RPMI7951 (cell line): ENCODE measurements around the gene TBC1D8. TPM values are rescaled to one million over a fixed set of nuclear protein-coding genes. Genes with fewer than 3 reads are reported as not detected.
A peak's percentile ranks its signal among the peaks of the same experiment; 100 is the strongest.

Source experiments
- DNase-seq: peaks from one replicate; pipeline ENCODE4 v3.0.0-alpha.2; 2012; ENCODE audit warnings: low read depth
- total RNA-seq: library from RNA; depleted of rRNA; stranded (reverse); fragments of >200 nt; shearing (Covaris generic); gene quantifications from 2 replicates; pipeline ENCODE4 v1.2.3, GENCODE V29; 2014

TBC1D8 gene
- total RNA-seq, 1 experiment from 2014 or later = 14.5 TPM

GRCh38 chr2:101030866-101031554, 120.2 kb downstream of the TBC1D8 start:
- DNase-seq = no peak

- DNase-seq = no peak
These were observed 123.3 kb downstream of the TBC1D8 start for GRCh38 chr2:101027852-101028251.

- no peak for DNase-seq
These were observed 124.2 kb downstream of the TBC1D8 start for GRCh38 chr2:101026923-101027469.

GRCh38 chr2:101026253-101026701, 124.9 kb downstream of the TBC1D8 start:
- DNase-seq = no peak

GRCh38 chr2:101025561-101025960, 125.6 kb downstream of the TBC1D8 start:
- no peak for DNase-seq

- no peak for DNase-seq
These were observed 127.7 kb downstream of the TBC1D8 start for GRCh38 chr2:101023327-101024107.

GRCh38 chr2:101022221-101022620, 129.0 kb downstream of the TBC1D8 start:
- no peak for DNase-seq

GRCh38 chr2:101018934-101019333, 132.2 kb downstream of the TBC1D8 start:
- no peak for DNase-seq

- DNase-seq = no peak
These were observed 133.8 kb downstream of the TBC1D8 start for GRCh38 chr2:101017371-101017770.

- no peak for DNase-seq
These were observed 136.8 kb downstream of the TBC1D8 start for GRCh38 chr2:101014264-101014857.

- peak; percentile 43 for DNase-seq
These were observed 138.4 kb downstream of the TBC1D8 start for GRCh38 chr2:101012706-101013181.

GRCh38 chr2:101012054-101012705, 139.0 kb downstream of the TBC1D8 start:
- DNase-seq = no peak

- no peak for DNase-seq
These were observed 140.0 kb downstream of the TBC1D8 start for GRCh38 chr2:101011152-101011551.

- DNase-seq = no peak
These were observed 143.5 kb downstream of the TBC1D8 start for GRCh38 chr2:101007415-101008345.

GRCh38 chr2:101006065-101006715, 145.0 kb downstream of the TBC1D8 start:
- no peak for DNase-seq

GRCh38 chr2:101004620-101005325, 146.4 kb downstream of the TBC1D8 start:
- no peak for DNase-seq

GRCh38 chr2:101003278-101003775, 147.9 kb downstream of the TBC1D8 start:
- DNase-seq = no peak

GRCh38 chr2:101002562-101003277, 148.5 kb downstream of the TBC1D8 start:
- DNase-seq = no peak
